HG02763 (cell line): ENCODE data around the gene ATP2C2.

Experiments
- ATAC-seq: cut with Tn5 transposase; IDR thresholded peaks from one replicate; pipeline ENCODE4 v1.9.1; 2021; ENCODE audit warnings: mild to moderate bottlenecking, moderate library complexity; ENCODE audit not compliant: unreplicated experiment

ATP2C2 gene

GRCh38 chr16:84361546-84361945 lies 6.8 kb upstream of the ATP2C2 start:
- no peak for ATAC-seq

DNA sequence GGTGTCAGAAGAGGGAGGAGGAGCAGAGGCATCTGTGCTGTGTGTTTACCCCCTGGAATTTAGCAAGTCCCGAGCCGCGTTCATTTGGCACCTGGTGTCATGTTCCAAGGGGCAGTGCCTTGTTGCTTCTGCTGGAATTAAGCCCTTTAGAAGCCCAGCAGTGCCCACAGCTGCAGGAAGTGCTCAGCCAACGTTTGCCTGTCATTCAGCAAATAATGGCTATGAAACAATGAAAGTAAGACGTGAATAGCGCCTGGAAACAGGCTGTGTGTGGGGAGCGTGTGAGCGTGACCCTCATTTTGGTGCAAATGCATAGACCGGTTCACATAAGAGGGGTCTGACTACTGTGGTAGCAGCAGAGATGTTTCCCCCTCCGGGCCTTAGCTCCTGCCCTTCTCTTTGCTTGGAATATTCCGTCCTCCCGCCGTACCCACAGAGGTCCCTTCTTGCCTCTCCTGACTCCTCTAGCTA lies 5.8 kb upstream of the ATP2C2 start:
- no peak for ATAC-seq

- ATAC-seq: no peak
Observed at GRCh38 chr16:84366208-84366607, 2.1 kb upstream of the ATP2C2 start.

DNA sequence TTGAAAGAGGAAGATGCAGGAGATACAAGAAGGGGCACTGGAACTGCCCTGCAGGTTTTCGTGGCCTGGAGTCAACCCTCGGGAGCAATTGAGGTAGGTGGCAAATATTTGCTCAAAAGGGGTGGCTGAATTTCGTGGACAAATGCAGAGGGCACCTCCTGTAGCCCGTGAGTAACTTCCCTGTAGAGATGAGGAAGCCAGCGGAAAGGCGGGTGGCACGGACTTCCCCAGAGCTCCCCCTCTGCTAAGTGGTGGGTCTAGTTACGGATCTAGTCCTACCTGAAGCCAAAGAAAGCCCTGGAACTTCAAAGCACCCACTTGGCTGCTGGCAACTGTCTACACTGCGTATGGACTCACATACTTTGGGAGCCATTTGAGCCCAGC lies 1.0 kb upstream of the ATP2C2 start:
- no peak for ATAC-seq

GRCh38 chr16:84367750-84368307 lies 509 bp upstream of the ATP2C2 start:
- ATAC-seq: no peak

- ATAC-seq: no peak
Observed at GRCh38 chr16:84369105-84369504, 767 bp downstream of the ATP2C2 start.

DNA sequence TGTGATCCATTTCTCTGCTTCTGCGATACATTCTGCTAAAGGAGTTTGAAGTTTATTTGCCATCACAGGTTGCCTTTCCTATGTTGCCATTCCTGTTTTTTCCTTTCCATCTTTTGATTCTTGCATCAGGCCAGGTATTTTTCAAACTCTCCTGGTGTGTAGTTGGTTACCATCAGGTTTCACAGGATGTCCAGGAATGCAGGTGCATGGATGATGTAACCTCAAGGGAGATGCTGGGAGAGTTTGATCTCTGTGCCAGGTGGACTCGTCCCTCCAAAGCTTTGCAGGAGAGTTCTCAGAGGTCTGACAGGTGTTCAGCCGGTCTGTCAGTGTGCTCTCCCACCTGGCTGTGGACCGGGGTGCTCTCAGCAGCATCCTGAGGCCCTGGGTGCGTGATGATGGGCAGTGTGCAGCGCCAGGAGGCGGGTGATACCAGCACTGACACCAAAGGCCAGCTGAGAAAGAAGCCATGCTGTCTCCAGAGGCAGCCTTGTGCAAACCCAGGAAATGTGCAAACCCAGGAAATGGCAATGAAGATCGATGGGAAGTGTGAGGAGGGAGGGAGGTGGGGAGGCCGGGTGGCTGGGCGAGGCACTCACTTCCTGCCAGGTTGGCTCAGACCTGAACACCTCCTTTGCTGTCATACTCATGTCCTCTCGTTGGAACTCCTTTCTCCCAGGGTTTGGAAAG lies 1.7 kb downstream of the ATP2C2 start:
- no peak for ATAC-seq

DNA sequence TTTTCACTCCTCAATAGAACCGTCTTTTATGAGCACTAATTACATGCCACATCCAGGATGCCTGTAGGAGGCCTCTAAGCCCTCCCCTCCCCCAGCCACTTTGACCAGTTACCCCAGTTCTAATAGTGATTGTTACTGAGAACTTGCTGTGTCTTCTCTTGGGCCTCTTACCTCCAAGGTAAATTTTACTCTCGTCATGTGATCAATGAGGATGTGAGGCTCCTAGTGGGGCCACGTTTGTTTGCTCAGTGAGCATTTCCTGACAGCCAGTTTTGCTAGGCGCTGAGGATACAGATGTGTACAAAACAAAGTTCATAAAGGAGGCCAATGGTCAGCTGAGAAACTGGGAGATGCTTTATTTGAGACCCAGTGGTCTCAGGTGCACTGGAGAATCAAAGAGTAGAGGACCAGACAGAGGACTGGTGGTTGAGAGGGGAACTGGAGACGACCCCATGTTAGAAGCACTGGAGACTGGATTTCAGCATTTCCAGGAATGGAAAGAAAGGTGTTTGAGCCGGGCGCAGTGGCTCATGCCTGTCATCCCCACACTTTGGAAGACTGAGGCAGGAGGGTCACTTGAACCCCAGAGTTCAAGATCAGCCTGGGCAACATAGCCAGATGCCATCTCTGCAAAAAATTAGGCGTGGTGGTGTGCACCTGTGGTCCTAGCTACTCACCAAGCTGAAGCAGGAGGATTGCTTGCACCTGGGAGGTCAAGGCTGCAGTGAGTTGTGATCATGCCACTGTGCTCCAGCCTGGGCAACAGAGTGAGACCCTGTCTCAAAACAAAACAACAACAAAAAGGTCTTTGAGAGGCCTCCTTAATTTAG lies 2.6 kb downstream of the ATP2C2 start:
- ATAC-seq: no peak

GRCh38 chr16:84371553-84371865 lies 3.2 kb downstream of the ATP2C2 start:
- no peak for ATAC-seq

GRCh38 chr16:84373907-84374489 lies 5.7 kb downstream of the ATP2C2 start:
- ATAC-seq: no peak

DNA sequence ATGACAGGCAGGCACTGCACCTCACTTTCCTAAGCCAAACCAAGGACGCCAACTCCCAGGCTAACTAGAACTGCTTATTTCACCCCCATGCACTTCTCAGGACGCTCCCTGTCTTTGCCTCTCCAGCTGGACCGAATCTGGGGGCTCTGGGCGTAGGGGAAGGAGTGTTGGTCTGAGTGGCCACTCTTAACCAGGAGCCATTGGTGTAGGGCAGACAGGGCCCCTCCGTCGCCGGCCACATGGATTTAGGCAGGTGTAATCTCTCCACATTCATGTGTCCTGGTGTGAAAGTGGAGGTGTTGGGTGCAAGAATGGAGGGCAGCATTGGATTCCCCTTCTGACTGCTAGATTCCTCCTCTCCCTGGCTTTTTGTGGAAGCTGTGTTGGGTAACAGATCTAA lies 9.8 kb downstream of the ATP2C2 start:
- no peak for ATAC-seq

- ATAC-seq: no peak
Observed at GRCh38 chr16:84378567-84378966, 10.2 kb downstream of the ATP2C2 start.

DNA sequence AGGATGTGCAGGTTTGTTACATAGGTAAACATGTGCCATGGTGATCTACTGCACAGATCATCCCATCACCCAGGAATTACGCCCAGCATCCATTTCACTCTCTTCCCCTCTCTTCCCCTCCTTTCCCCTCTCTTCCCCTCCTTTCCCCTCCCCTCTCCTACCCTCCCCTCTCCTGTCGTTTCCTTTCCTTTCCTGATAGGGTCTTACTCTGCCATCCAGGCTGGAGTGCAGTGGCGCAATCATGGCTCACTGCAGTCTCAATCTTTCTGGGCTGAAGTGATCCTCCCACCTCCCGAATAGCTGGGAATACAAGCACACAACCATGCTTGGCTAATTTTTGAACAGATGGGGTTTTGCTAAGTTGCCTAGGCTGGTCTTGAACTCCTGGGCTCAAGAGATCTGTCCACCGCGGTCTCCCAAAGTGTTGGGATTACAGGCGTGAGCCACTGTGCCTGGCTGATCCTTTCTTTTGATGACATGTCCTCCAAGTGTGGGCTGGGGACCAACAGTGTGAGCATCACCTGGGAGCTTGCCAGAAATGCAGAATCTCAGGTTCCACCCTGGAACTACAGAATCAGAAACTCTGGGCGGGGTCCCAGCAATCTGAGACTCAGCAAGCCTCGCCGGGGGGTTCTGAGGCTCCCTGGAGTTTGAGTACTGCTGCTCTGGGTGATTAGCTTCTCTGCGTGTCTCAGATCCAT lies 10.8 kb downstream of the ATP2C2 start:
- no peak for ATAC-seq

- no peak for ATAC-seq
Observed at GRCh38 chr16:84379709-84380362, 11.5 kb downstream of the ATP2C2 start.

- ATAC-seq: no peak
Observed at GRCh38 chr16:84380405-84380804, 12.1 kb downstream of the ATP2C2 start.

GRCh38 chr16:84382396-84382795 lies 14.1 kb downstream of the ATP2C2 start:
- no peak for ATAC-seq

DNA sequence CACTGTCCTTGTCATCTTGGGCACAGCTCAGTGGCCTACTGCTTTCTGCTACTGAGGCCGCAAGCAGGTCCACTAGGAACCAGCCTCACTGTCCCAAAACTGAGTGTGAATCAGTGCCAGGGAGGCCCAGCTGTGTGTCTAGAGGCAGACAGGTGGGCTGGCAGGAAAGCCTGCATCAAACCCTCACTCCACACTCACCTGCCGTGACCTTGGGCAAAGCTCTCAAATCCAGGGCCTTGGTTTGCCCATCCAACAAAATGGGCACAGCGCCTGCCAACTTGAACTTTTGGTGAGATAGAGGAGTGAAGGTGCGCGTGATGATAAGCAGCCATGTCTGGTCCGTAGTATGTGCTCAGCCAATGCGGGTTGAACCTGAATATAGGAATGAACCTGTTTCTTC lies 14.8 kb downstream of the ATP2C2 start:
- ATAC-seq: no peak

DNA sequence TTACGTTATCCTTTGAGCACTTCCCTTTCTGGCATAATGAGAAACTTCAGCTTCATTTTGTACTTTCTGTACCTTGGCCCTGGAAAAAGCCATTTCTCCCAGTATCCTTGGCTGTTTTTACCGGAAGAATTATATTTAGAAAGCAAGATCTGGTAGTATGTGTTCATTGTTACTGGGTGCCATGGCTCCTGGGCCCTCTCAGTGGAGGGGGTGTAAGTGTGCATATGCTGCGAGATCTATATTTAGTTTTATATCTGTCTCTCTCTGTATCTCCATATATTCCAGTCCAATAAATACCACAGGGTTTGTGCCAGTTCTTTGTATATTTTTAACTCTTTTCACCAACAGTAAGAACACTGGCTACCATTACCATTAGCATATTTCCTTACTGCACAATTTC lies 17.7 kb downstream of the ATP2C2 start:
- no peak for ATAC-seq

GRCh38 chr16:84387021-84387420 lies 18.7 kb downstream of the ATP2C2 start:
- ATAC-seq: no peak

DNA sequence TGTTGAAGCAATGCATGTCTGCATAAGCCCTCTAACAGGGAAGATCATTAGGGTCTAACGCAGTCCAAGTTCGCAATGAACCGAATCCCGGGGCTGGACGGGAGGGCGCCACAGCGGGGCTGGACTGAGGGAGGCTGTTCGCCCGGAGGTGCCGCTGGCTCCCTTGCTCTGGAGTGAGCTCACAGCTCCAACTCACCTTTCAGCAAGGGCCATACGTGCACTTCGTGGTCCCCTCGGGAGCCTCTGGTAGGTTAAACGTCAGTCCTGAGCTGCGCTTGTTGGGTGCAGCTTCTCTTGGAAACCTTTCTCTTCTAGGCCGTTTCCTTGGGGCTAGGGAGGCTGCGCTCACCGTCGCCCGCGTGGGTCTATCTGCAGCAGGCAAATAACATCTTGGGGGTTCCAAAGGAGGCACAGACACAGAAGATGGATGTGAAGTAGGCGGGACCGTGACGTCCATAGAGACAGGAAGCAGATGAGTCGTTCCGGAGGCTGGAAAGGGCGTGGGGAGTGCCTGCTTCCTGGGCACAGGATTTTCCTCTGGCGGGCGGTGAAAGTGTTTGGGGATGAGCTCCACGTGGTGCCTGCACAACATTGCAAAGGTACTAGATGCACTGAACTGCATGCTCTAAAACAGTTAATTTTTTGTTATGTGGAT lies 21.9 kb downstream of the ATP2C2 start:
- no peak for ATAC-seq
